GM12892 (cell line): ENCODE results near the gene C17orf78.

Source experiments
- POLR2A ChIP-seq: IDR thresholded peaks from 2 replicates; pipeline ENCODE4 v1.6.1; 2011; ENCODE audit warnings: low read depth, low read length, control low read depth
- POLR2AphosphoS5 ChIP-seq: IDR thresholded peaks from 2 replicates; pipeline ENCODE4 v1.6.1; 2011; ENCODE audit warnings: low read depth, low read length, control low read depth
- TAF1 ChIP-seq: IDR thresholded peaks from 2 replicates; pipeline ENCODE4 v1.6.1; 2011; ENCODE audit warnings: low read depth, mild to moderate bottlenecking, control low read depth, low read length, borderline replicate concordance

DNA sequence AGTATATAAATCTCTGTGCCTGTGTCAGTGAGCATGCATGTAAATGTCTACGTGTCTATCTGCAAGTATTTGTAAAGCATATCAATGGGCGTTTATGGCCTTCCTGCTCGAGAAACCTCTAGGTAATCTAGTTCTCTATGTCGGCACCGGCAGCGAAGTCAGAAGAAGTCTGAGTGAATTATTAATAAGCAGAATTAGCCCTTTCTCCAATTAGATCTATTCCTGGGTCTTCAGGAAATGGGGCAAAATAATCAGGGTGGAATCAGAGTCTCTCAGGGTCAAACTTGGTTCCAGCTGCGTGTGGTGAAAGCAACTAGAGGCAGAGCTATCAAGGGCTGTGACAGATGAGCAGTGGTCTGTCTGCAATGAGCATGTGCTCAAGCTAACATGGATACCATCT lies at the start of gene C17orf78:
- TF ChIP-seq POLR2AphosphoS5 (no peak), POLR2A (no peak), TAF1 (no peak)
